HG02938 (cell line): ENCODE data around the gene RET.

ENCODE experiments used
- ATAC-seq: cut with Tn5 transposase; IDR thresholded peaks from one replicate; pipeline ENCODE4 v1.9.1; 2021; ENCODE audit warnings: mild to moderate bottlenecking, moderate library complexity; ENCODE audit not compliant: unreplicated experiment

RET gene

GRCh38 chr10:43061331-43061730 is 15.5 kb upstream of the RET start:
- ATAC-seq = no peak

GRCh38 chr10:43061760-43062159 is 15.1 kb upstream of the RET start:
- ATAC-seq = no peak

GRCh38 chr10:43062402-43063160 is 14.3 kb upstream of the RET start:
- no peak for ATAC-seq

GRCh38 chr10:43064331-43065075 is 12.4 kb upstream of the RET start:
- ATAC-seq = no peak

GRCh38 chr10:43065234-43065633 is 11.6 kb upstream of the RET start:
- ATAC-seq = no peak

- no peak for ATAC-seq
Observed at GRCh38 chr10:43065761-43066160, 11.1 kb upstream of the RET start.

- ATAC-seq = no peak
Observed at GRCh38 chr10:43066481-43066880, 10.4 kb upstream of the RET start.

GRCh38 chr10:43067391-43068135 is 9.3 kb upstream of the RET start:
- no peak for ATAC-seq

GRCh38 chr10:43068136-43068395 is 8.8 kb upstream of the RET start:
- no peak for ATAC-seq

GRCh38 chr10:43068471-43069210 is 8.2 kb upstream of the RET start:
- ATAC-seq = no peak

- ATAC-seq = no peak
Observed at GRCh38 chr10:43069211-43069515, 7.7 kb upstream of the RET start.

- ATAC-seq = no peak
Observed at GRCh38 chr10:43069579-43069978, 7.3 kb upstream of the RET start.

GRCh38 chr10:43070121-43071085 is 6.5 kb upstream of the RET start:
- ATAC-seq = no peak

GRCh38 chr10:43071865-43072650 is 4.8 kb upstream of the RET start:
- no peak for ATAC-seq

- no peak for ATAC-seq
Observed at GRCh38 chr10:43073191-43073590, 3.7 kb upstream of the RET start.

- ATAC-seq = no peak
Observed at GRCh38 chr10:43073721-43074120, 3.1 kb upstream of the RET start.

- no peak for ATAC-seq
Observed at GRCh38 chr10:43074409-43074808, 2.5 kb upstream of the RET start.

GRCh38 chr10:43074827-43075611 is 1.9 kb upstream of the RET start:
- no peak for ATAC-seq

GRCh38 chr10:43075612-43076003 is 1.3 kb upstream of the RET start:
- no peak for ATAC-seq
